HG03558 (cell line): ENCODE data around the gene FHIP1B.
"Not testable (repeated sequence)": the region's sequence is repeated elsewhere in the genome, so short reads cannot be mapped to it uniquely, and the experiment has no call there.

Experiments
- ATAC-seq: cut with Tn5 transposase; IDR thresholded peaks from one replicate; pipeline ENCODE4 v1.9.1; 2021; ENCODE audit warnings: moderate number of reproducible peaks; ENCODE audit not compliant: unreplicated experiment; ENCODE audit errors: extremely low read depth

FHIP1B gene

DNA sequence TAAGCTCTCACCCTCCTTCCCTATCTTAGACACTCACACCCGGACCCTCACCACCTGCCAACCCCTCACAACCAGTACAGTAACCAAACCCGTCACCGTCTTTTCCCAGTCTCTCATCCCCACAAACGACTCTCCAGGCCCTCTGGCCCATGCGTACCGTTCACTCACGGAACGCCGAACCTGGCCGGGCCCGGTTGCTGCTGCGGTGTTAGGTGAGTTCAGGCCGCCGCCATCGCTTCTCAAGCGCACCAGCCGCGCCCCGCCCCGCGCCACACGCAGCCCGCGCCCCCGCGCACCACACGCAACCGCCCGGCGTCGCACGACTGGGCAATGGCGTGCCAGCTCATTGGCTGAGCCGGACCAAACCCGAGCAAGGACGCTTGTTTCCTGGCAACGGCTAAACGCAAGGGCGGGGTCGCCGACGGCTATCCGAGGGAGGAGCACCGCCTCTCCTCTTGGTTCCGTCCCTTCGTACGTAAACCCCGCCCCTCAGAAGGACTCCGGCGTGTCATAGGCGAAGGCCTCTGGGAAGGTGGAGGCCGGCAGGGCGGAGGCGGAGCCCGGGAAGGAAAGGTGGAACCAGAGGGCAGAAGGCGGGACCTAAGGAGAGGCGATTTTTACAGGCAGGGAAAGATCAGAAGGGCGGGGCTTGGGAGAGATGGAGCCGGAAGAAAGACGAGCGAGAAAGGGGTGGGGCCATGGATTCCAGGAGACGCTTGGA lies at the start of gene FHIP1B:
FHIP1B (minus strand) TSS at position 250 of the 721 bp plus-strand sequence. CDS start 10,120 bp downstream, outside the sequence.
- peak; percentile 92 for ATAC-seq

DNA sequence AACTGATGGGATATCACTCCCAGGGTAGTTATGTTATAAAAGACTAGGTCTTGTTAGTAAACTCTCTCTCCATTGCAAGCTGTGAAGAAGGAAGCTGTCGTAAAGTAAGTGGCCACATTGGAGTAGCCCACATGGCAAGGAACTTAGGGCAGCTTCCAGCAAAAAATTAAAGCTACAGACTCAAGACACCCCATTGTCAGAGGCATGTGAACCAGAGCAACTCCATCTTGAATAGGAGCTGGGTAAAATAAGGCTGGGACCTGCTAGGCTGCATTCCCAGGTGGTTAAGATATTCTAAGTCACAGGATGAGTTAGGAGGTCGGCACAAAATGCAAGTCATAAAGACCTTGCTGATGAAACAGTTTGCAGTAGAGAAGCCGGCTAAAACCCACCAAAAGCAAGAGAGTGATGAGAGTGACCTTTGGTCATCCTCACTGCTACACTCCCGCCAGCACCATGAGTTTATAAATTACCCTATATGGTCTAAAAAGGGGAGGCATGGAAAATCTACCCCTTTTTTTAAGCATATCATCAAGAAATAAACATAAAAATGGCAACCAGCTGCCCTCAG lies 49.1 kb upstream of the FHIP1B start:
- ATAC-seq: no peak

DNA sequence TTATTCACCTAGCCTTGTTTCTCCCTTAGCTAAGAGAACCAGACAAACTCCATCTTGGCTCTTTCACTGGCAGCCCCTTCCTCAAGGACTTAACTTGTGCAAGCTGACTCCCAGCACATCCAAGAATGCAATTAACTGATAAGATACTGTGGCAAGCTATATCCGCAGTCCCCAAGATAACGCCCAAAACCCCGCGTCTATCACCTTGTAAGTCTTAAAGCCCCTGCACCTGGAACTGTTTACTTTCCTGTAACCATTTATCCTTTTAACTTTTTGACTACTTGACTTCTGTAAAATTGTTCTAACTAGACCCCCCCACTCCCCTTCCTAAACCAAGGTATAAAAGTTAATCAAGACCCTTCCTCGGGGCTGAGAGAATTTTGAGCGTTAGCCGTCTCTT lies 46.4 kb upstream of the FHIP1B start:
- ATAC-seq: not testable (repeated sequence)

DNA sequence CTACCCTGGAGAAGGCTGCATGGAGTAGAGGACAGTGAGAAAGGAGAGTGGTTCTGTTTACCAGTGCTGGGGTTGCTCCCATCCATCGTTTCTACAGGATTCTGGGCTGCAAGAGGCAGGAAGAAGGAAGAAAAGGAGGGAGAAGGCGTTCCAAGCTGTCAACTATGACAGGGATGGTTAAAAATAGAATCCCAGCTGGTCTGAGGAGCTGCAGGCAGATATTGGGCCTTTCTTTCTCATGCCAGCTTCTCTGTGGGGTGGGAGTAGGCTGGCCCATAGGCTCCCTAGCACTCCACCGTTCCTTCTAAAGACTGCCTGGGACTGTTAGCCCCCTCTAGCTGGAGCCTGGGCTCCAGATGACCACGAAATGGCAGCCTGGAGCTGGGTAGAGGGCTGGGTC lies 38.8 kb upstream of the FHIP1B start:
- ATAC-seq: no peak

DNA sequence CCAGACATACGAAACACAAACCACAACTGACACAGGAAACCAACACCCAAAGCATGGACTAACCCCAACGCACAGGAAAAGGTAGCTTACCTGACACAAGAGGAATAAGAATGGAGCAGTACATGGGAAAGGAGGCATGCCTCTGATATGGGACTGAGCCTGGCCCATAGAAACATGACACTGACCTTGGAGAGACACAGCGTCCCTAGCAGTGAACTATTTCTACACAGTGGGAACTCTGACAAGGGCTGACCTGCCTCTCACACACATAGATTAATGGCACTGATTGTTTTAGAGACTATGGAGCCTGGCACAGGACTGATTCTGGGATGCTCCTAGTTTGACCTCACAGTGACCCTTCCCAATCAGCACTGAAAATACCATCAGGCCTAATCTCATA lies 37.2 kb upstream of the FHIP1B start:
- ATAC-seq: no peak

DNA sequence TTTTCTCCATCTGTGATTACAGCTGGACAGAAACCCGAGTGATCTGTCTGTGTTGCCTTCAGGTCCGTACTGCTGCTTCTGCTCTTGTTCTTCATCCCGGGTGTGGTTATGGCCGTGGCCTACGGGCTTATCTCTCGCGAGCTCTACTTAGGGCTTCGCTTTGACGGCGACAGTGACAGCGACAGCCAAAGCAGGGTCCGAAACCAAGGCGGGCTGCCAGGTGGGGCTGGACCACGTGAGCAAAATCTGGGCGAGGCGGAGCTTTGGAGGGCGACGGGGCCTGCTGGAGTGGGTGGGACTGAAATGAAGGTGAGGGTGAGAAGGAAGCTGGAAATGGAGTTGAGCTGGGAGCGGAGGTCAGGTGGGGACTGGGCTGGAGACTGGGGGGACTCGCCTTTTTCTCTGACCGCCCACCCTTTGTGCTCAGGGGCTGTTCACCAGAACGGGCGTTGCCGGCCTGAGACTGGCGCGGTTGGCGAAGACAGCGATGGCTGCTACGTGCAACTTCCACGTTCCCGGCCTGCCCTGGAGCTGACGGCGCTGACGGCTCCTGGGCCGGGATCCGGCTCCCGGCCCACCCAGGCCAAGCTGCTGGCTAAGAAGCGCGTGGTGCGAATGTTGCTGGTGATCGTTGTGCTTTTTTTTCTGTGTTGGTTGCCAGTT lies 36.3 kb upstream of the FHIP1B start:
- no peak for ATAC-seq

DNA sequence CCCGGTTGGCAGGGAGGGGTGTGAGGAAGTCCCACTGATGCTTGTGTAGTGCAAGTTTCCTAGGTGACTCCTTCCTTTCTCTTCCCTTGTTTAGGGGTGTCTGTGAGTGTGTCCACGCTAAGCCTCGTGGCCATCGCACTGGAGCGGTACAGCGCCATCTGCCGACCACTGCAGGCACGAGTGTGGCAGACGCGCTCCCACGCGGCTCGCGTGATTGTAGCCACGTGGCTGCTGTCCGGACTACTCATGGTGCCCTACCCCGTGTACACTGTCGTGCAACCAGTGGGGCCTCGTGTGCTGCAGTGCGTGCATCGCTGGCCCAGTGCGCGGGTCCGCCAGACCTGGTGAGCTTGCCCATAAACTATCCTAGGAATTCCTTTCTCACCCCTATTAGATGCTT lies 35.6 kb upstream of the FHIP1B start:
- no peak for ATAC-seq

DNA sequence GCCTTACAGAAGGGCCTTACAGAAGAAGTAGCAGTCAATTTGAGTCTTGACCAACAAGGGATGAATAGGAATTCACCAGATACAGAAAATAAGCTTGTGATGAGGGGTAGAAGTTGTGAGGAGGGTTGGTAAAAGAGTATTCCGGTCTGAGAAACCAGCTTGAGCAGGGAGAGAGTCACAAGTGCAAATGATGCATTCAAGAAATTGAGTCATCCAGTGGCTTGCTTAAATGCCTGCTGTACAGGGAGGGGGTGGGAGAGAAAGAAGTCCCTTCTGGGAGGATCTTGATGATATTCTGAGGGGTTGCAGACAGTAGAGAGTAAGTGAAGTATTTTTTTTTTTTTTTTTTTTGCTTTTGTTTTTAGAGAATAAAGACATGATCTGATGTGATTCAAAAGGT lies 34.4 kb upstream of the FHIP1B start:
- no peak for ATAC-seq

DNA sequence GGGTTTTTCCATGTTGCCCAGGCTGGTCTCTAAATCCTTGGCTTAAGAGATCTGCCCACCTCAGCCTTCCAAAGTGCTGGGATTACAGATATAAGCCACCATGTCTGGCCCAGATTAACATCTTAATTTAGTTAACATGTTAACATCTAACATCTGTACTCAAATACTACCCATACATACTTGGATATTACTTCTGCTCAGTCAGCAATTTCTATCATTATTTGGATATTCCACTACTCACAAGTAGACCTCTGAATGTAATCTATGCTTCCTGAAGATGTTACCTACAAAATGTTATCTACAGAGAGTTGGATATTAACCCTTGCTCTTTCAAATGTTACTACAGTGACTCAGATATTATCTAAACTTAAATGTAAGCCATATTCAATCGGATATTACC lies 29.2 kb upstream of the FHIP1B start:
- no peak for ATAC-seq

DNA sequence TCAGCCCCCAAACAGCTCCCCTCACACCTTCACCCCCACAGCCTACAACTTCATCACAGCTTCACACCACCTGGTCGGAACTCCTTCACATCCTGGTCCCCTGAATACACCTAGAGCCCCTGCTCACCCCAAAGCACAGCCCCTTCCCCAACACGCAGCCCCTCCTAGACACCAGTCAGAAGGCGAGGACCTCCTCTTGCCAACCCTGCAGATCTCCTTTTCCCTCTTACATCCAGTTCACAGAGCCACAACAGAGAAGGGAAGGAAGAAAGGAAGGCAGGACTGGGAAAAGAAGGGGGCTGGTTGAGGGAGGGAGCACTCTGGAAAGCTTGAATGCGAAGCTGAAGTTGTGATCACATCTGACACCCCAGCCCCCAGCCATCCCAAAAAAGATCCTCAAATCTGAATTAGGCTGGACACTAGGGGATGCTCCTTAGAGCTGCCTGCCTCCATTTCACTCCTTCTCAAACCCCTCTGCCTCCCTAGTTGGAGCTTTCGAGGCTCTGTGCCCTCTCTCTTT lies 25.8 kb upstream of the FHIP1B start:
- ATAC-seq: no peak

DNA sequence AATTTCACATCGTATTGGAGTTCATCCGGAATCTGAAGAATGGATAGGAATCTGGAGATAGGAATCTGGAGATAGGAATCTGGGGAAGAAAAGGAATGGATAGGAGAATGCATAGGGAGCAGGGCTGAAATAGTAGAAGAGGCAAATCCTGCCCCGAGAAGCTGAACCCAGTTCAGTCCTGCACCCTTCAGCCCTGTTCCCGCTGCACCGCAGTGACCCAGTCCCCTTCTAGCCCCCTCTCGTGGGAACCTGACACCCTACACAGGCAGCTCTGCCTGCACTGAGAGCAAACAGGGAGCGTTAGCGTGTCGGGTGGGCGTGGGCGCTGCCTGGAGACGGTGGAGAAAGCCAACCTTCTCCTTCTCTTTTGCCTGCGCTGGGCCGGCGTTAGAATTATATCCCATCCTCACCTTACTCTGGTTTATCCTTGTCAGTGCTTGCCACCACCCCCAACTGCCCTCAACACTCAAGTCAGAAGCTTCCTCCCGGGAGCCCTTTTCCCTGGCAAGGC lies 24.2 kb upstream of the FHIP1B start:
- ATAC-seq: no peak

DNA sequence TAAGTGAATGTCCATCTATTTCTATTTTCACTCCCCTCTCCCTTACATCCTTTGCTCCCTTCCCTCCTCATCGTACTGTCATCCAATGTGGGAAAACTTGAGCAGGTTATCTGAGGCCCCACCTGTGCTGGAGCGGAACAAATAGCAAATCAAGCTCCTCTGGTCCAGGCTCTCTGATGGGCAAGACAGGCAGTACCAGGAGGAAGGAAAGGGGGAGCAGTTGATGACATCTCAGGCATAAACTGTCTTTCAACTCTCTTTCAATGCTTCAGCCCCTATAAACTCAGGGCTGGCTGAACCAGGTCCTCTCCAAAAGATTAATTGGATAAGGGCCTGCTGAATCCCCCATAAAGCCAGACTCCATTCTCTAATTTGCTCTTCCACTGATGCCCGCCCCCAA lies 23.7 kb upstream of the FHIP1B start:
- no peak for ATAC-seq

DNA sequence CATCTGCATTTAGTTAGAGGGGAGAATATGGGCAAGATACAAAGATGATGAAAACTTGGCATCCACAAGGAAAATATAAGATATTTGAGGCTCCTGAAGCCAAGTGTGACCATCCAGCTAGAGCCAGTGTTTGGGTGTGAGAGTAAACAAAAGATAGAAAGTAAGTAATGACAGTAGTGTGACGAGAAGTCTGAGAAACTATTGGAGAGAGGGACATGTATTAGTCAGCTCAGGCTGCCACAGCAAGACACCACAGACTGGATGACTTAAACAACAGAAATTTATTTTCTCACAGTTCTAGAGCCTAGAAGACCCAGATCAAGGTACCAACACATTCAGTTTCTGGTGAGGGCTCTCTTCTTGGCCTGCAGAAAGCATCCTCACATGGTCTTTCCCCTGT lies 18.8 kb upstream of the FHIP1B start:
- peak; percentile 63 for ATAC-seq

DNA sequence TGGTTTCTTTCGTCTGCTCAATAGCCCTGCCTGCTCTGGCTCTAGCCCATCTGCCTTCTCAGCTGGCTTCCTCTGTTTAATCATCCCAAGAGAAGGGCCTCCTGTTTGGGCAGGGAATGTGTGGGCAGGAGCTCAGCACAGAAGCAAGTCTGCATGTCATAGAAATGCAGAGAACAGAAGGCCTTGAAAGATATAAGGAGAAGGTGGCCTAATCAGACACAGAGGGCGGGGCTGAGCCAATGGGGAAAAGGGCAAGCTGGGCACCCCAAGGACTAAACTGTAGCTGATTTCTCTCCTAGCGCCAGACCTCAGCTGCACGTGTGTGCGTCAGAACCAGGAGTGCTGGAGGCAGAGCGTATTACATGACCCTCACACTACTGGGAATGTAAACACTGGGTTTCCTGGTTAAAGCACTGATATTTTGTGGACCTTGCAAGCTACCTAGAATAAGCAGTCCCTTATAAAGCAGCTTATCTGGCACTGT lies 17.6 kb upstream of the FHIP1B start:
- ATAC-seq: no peak

DNA sequence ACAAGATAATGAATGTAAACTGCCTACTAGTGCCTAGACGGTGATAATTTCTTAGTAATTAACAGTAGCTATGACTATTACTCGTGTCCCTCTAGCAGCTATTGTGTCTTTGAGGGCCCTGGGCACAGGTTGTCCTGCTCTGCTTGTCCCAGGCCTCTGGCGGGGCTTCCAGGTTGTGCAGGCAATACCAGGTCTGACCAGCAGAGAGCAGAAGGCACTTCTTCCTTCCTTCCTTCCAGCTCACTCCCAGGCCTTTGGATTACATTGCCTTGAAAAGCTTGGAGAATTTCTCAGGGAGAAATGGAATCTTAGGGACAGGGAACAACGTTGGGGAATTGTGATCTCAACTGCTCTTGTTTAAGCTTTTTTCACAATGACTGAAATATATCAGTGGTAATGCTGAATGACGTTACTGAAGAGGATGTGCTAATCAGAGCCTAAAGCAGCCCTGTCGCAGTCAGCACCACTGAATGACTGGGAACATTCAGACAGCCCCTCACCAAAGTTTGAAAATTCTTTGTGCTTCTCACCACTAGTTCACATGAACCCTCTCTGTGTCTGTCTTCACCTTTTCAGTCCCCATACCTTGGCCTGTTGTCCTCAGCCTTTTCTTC lies 16.8 kb upstream of the FHIP1B start:
- ATAC-seq: no peak

DNA sequence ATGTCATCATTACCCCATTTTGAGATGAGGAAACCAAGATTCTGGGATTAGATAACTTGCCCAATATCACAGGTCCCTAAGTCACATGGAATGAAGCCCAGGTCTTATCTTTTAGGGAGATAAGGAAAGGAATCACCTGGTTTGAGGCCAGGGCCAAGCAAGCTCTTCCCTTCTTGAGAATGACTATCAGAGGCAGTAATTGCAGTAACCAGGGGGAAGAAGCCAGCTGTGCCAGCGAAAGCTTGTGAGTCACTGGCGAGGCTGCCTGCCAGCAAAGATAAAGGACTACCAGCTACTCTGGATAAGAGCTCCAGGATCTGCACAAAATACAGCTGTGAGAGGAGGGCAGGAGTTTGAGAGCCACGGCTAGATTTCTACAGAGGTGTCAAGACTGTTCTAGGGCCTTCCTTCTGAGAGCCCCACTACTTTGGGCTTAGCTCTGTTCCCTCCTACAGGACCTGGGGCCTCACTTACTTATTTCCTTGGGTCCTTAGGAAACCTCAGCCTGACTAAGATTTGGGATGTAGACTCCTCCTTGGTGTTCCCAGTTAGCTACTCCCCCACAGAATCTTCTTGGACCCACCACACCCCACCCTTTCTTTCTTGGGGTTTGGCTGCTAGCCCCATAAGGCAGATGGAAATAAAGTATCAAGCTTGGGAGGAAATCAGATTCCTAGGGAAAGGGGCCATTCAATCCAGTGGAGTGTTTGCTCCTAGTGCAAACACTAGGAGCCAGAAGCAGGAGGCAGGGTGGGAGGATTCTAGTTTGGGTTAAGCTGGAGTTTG lies 15.5 kb upstream of the FHIP1B start:
- ATAC-seq: no peak

DNA sequence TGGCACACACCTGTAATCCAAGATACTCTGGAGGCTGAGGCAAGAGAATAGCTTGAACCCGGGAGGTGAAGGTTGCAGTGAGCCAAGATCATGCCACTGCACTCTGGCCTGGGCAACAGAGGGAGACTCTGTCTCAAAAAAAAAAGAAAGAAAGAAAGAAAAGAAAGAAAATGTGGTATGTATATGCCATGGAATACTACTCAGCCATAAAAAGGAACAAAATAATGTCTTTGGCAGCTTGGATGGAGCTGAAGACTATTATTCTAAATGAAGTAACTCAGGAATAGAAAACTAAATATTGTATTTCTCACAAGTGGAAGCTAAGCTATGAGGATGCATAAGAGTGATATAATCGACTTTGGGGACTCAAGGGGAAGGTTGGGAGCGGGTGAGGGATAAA lies 14.5 kb upstream of the FHIP1B start:
- not testable (repeated sequence) for ATAC-seq

DNA sequence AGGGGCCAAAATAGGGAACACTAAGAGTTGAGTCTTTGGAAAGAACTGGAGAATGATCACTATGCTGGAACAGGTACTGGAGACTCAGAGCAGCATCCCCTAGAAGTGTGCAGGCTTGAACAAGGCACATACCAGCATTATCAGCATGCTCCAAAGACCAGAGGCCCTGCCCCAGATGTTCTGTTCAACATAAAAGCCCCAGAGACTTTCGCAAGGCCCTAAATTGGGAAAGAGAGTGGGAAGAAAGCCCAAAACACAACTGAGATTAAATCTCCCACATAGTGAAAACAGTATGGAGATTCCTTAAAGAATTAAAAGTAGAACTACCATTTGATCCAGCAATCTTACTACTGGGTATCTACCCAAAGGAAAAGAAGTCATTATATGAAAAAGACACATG lies 13.8 kb upstream of the FHIP1B start:
- no peak for ATAC-seq

DNA sequence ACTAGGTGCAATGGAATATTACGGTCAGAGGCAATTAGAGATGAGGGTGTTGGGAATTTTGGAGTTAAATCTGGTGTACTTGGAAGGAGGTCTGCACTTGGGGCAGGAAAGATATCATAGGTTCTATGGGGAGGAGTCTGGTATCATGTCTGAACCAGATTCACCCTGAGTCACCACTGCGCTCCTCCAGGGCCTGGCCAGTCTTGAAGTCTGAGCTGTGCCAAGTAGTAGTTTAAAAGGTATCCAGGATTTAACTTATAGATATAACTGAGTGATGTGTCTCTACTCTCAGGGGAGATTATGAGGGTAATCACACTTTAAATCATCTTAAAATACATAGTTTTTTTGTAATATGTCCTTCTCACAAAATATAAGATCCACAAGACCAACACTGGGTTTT lies 11.1 kb upstream of the FHIP1B start:
- ATAC-seq: no peak

DNA sequence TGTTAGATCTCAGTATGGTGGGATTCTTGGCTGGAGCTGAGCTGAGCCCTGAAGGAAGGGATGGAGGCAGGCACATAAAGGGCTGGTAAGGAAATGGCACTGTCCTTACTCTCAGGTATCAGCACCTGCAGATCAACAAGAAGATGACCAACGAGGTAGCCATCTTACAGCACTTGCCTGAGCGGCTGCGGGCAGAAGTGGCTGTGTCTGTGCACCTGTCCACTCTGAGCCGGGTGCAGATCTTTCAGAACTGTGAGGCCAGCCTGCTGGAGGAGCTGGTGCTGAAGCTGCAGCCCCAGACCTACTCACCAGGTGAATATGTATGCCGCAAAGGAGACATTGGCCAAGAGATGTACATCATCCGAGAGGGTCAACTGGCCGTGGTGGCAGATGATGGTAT lies 6.9 kb upstream of the FHIP1B start:
- no peak for ATAC-seq
